ENCODE results near the gene ZCRB1. TPM values are rescaled to one million over a fixed set of nuclear protein-coding genes. Genes with fewer than 3 reads are reported as not detected.

Gene ZCRB1
- total RNA-seq, 6 experiments from 2014 or later: 54.0 to 71.8 (median 64.6) TPM

GRCh38 chr12:42346403-42347002 is 20.6 kb upstream of the ZCRB1 start:
- Mint-ChIP-seq H3K27me3 (ENCODE audit: insufficient read depth) (no peaks in the 10 kb centered on the region), H3K9me3 (no peaks in the 10 kb centered on the region), H3K27ac (no peak overlapping the region), H3K4me3 (no peak overlapping the region), H3K4me1 (ENCODE audit: low read depth) (peaks cover 7% of the 10 kb centered on the region; the same call in 1 of the 2 replicates), H3K36me3 (ENCODE audit: low read depth) (0 out of 2 replicates have a peak, but pooled peaks cover 4% of the 10 kb centered on the region)
- TF ChIP-seq CTCF (IDR thresholded peaks at IDR 0.05): no peak
- DNase-seq: no peak

- no peak for TF ChIP-seq CTCF (IDR thresholded peaks at IDR 0.05)
- no peak for DNase-seq
- H3K4me3 Mint-ChIP-seq: no peak overlapping the region
- no peak overlapping the region for H3K27ac Mint-ChIP-seq
- 0 out of 2 replicates have a peak, but pooled peaks cover 4% of the 10 kb centered on the region for H3K36me3 Mint-ChIP-seq (ENCODE audit: low read depth)
- H3K27me3 Mint-ChIP-seq (ENCODE audit: insufficient read depth): no peaks in the 10 kb centered on the region
- H3K4me1 Mint-ChIP-seq (ENCODE audit: low read depth): peaks cover 7% of the 10 kb centered on the region; the same call in 1 of the 2 replicates
- no peaks in the 10 kb centered on the region for H3K9me3 Mint-ChIP-seq
Observed at GRCh38 chr12:42343721-42344120, 17.8 kb upstream of the ZCRB1 start.

- 0 out of 2 replicates have a peak, but pooled peaks cover 4% of the 10 kb centered on the region for H3K36me3 Mint-ChIP-seq (ENCODE audit: low read depth)
- no peaks in the 10 kb centered on the region; the same call in 1 of the 2 replicates for H3K27me3 Mint-ChIP-seq (ENCODE audit: insufficient read depth)
- H3K4me3 Mint-ChIP-seq: no peak overlapping the region
Observed at GRCh38 chr12:42342028-42342427, 16.1 kb upstream of the ZCRB1 start.

GRCh38 chr12:42338280-42338679 is 12.4 kb upstream of the ZCRB1 start:
- Mint-ChIP-seq H3K27me3 (ENCODE audit: insufficient read depth) (no peaks in the 10 kb centered on the region; the same call in 1 of the 2 replicates), H3K36me3 (ENCODE audit: low read depth) (no peaks in the 10 kb centered on the region), H3K4me3 (no peak overlapping the region), H3K27ac (no peak overlapping the region), H3K4me1 (ENCODE audit: low read depth) (peaks cover 18% of the 10 kb centered on the region), H3K9me3 (no peaks in the 10 kb centered on the region)
- no peak for TF ChIP-seq CTCF (IDR thresholded peaks at IDR 0.05)
- DNase-seq: no peak

More at GRCh38 chr12:42342028-42342427, 16.1 kb upstream of the ZCRB1 start:
- no peak for TF ChIP-seq CTCF (IDR thresholded peaks at IDR 0.05)
- DNase-seq: no peak
- no peaks in the 10 kb centered on the region for H3K9me3 Mint-ChIP-seq
- peaks cover 7% of the 10 kb centered on the region; the same call in 1 of the 2 replicates for H3K4me1 Mint-ChIP-seq (ENCODE audit: low read depth)
- no peak overlapping the region for H3K27ac Mint-ChIP-seq

GRCh38 chr12:42336286-42336685 is 10.4 kb upstream of the ZCRB1 start:
- no peak for DNase-seq
- no peaks in the 10 kb centered on the region for H3K36me3 Mint-ChIP-seq (ENCODE audit: low read depth)
- no peaks in the 10 kb centered on the region; the same call in 1 of the 2 replicates for H3K27me3 Mint-ChIP-seq (ENCODE audit: insufficient read depth)
- H3K9me3 Mint-ChIP-seq: no peaks in the 10 kb centered on the region
- TF ChIP-seq CTCF (IDR thresholded peaks at IDR 0.05): no peak
- H3K4me3 Mint-ChIP-seq: no peak overlapping the region
- H3K27ac Mint-ChIP-seq: no peak overlapping the region
- peaks cover 28% of the 10 kb centered on the region for H3K4me1 Mint-ChIP-seq (ENCODE audit: low read depth)
